GM19025 (cell line): Measurements from ENCODE around the gene PDPK1.
"Not testable (repeated sequence)": the region's sequence is repeated elsewhere in the genome, so short reads cannot be mapped to it uniquely, and the experiment has no call there.

Experiments
- ATAC-seq: cut with Tn5 transposase; IDR thresholded peaks from one replicate; pipeline ENCODE4 v1.9.1; 2021; ENCODE audit warnings: mild to moderate bottlenecking, low read depth, moderate library complexity; ENCODE audit not compliant: unreplicated experiment

Gene PDPK1

DNA sequence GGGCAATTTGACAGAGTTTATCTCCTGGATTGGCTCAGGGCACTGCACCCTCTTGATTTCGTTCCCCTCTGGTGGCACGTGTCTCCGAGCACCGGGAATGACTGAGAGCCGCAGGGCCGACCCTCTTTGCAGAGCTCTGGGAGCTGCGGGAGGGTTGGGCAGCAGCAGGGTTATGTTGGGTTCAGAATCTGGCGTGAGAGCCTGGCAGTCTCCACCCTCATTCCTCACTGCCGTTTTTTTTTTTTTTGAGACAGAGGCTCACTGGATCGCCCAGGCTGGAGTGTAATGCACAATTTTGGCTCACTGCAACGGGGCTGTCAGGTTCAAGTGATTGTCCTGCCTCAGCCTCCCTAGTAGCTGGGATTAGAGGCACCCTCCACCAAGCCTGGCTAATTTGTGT lies 71.5 kb downstream of the PDPK1 start:
- ATAC-seq: not testable (repeated sequence)

GRCh38 chr16:2609827-2610470 lies 72.1 kb downstream of the PDPK1 start:
- ATAC-seq: no peak

DNA sequence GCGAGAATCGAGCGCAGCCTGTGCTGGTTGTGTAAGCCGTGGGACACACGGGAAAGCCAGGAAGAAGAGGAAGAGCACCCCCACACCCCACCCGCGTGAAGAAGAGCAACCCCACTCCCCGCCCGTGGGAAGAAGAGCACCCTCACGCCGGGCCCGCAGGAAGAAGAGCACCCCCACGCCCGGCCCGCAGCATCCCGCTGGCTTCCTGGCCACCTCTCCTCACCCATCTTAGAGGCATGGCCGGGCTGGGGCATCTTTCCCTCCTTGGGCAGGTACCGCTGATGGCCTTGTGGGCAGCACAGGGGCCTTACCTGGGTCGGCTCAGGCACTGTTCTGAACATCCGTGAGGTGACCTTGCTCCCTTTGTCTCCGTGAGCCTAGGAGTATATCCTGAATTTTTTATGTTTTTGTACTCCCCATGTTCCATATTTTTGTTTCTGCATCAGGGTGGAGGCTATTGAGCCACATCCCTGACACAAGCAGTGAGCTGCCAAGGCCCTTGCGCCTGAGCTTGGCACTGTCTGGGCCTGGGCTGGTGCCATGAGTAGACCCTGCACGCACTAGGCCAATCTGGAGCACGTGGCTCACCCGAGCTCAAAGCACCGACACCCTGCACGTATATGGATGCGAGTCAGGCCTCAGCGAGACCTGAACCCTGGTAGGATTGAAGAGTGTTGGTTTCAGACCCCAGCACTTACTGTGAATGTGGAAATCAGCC lies 73.1 kb downstream of the PDPK1 start:
- ATAC-seq: no peak

GRCh38 chr16:2611499-2611862 lies 73.7 kb downstream of the PDPK1 start:
- no peak for ATAC-seq

DNA sequence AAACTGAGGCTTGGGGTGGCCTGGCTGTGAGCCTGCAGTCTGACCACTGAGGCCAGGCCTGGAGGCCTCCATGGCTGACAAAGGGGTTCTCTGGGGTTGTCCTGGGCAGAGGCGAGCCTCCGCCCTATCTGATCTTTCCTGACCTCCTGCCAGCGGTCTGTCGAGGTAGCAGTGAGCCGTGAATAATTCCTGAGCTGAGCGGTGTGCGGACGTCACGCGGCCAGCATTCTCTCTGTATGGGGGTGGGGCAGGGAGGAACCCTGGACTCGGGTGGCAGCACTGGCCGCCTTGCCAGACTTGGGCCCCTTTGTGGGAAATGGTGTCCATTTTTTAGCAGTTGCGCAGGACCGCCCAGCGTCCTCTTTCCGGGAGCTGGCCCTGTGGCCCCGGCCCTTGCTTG lies 74.1 kb downstream of the PDPK1 start:
- not testable (repeated sequence) for ATAC-seq

DNA sequence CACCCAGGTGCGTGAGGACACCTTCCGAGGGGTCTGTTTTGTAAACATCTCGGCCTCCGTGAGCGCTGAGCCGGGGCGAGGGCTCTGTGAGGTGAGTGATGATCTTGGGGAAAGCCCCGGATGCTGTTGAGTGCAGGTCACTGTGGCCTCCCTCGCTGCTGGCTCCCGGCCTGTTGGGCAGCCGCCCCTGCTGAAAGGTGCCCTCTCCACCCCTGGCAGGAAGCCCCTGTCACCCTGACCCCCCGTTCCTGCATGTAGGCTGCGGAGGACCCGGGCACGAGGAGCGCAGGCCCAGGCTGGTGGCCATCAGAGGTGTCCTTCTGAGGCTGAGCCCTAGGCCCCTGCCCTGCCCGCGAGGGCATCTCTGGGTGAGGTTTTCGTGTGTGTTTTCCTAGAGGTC lies 75.4 kb downstream of the PDPK1 start:
- not testable (repeated sequence) for ATAC-seq

DNA sequence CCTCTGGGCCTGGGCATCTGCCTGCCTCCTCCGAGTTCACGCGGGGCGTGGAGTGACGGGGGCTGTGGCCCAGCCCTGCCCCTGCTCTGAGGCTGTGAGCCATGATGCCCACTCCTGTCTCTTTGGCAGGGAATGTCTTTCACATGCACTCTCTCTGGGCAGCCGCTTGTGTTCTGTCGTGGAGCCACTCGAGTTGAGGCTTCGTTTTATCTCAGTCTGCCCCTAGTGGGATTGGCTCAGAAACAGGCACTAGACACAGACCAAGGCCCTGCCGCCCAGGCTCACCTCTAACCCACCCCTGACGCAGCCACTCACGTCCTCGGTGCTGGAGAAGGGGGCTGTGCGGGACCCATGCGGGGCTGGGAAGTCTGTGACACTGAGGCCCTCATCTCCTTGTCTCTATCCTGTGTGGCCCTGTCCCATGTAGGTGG lies 77.0 kb downstream of the PDPK1 start:
- no peak for ATAC-seq

GRCh38 chr16:2618964-2619363 lies 81.1 kb downstream of the PDPK1 start:
- ATAC-seq: not testable (repeated sequence)

- not testable (repeated sequence) for ATAC-seq
These were observed 81.8 kb downstream of the PDPK1 start for GRCh38 chr16:2619628-2620027.

DNA sequence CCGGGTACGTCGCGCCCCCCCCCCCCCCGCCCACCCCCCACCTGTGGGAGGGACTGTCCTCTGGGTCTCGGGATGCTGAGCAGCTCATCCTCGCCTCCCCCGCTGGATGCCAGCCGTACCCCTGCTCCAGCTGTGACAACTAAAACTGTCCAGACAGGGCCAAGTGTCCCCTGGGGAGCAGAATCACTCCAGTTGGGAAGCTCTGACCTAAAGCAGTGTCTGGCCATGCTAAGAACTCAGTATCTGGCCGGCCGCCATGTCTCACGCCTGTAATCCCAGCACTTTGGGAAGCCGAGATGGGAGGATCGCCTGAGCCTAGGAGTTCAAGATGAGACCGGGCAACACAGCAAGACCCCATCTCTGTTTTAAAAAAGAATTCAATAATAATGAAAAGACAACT lies 83.0 kb downstream of the PDPK1 start:
- not testable (repeated sequence) for ATAC-seq

DNA sequence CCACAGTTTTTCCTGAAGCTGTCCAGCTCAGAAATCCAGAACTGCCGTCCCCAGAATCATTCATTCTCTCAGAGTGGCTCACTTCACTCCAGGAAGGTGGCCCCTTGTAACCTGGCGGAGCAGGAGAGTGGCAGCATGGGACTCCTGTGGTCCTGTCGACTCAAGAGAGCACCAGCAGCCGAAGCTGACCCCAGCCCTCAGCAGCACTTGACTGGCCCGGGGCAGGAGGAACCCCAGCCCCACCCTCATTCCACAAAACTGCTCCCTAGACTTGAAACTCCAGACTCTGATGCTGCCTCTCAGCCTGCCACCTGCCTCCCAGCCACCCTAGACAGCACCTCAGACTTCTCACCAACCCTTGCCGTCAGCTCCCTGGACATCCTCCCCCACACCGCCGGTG lies 83.6 kb downstream of the PDPK1 start:
- not testable (repeated sequence) for ATAC-seq

- not testable (repeated sequence) for ATAC-seq
These were observed 89.3 kb downstream of the PDPK1 start for GRCh38 chr16:2627075-2627474.

GRCh38 chr16:2631203-2631602 lies 93.4 kb downstream of the PDPK1 start:
- not testable (repeated sequence) for ATAC-seq

- ATAC-seq: not testable (repeated sequence)
These were observed 94.5 kb downstream of the PDPK1 start for GRCh38 chr16:2632291-2632690.

- ATAC-seq: not testable (repeated sequence)
These were observed 101.4 kb downstream of the PDPK1 start for GRCh38 chr16:2639071-2639721.

DNA sequence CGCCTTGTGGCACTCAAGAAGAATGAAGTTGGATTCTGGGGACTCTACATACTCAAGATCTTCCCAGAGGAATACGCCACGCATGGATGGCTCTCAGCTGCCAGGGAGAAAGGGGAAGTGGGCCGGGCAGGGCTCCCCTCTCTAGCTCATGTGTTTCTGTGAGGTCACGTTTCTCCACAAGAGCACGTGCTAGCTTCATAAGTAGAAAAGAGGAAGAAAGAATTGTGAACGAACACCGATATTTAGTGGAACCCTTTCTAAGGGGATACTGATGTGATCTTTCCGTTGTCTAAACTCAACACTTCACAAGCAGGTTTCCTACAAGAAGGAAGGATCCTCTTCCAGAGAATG lies 101.9 kb downstream of the PDPK1 start:
- ATAC-seq: not testable (repeated sequence)

GRCh38 chr16:2642561-2642960 lies 104.7 kb downstream of the PDPK1 start:
- ATAC-seq: not testable (repeated sequence)

- ATAC-seq: not testable (repeated sequence)
These were observed 107.1 kb downstream of the PDPK1 start for GRCh38 chr16:2644754-2645453.

- ATAC-seq: not testable (repeated sequence)
These were observed 113.5 kb downstream of the PDPK1 start for GRCh38 chr16:2651268-2651871.
